Spinal cord (tissue), 10 donors: ENCODE measurements around the gene CERKL. TPM values are rescaled to one million over a fixed set of nuclear protein-coding genes. Genes with fewer than 3 reads are reported as not detected.

Source experiments
- DNase-seq, 6 donors: peaks; one replicate each; pipeline versions ENCODE4 v3.0.0 to v3.0.0-alpha.2; 2013 to 2015; ENCODE audit warnings: low spot score in 6 of 6, low read depth in 4 of 6
- H3K27ac ChIP-seq: one replicate; pipeline ENCODE4 v1.5.1; 2013; ENCODE audit warnings: low read depth, low read length, control low read depth
- H3K27me3 ChIP-seq: one replicate; pipeline ENCODE4 v1.6.1; 2013; ENCODE audit warnings: low read length; ENCODE audit not compliant: control insufficient read depth, insufficient read depth
- H3K36me3 ChIP-seq: one replicate; pipeline ENCODE4 v1.6.1; 2013; ENCODE audit warnings: low read length; ENCODE audit not compliant: control insufficient read depth, insufficient read depth
- H3K4me1 ChIP-seq: one replicate; pipeline ENCODE4 v1.6.1; 2013; ENCODE audit warnings: low read length; ENCODE audit not compliant: control insufficient read depth, insufficient read depth
- H3K4me3 ChIP-seq: one replicate; pipeline ENCODE4 v1.5.1; 2013; ENCODE audit warnings: low read depth, low read length, control low read depth
- H3K9me3 ChIP-seq: one replicate; pipeline ENCODE4 v1.6.1; 2013; ENCODE audit warnings: low read length; ENCODE audit not compliant: control insufficient read depth, insufficient read depth
- WGBS: methylation state at CpG from one replicate; pipeline ENCODE4 v1.1.5; 2013; ENCODE audit warnings: missing lambda C conversion rate; ENCODE audit not compliant: insufficient coverage; 5-methylcytosine and 5-hydroxymethylcytosine counted together
- polyA plus RNA-seq, 2 donors: library from polyadenylated mRNA; unstranded; fragments of 120-200 nt; gene quantifications; one replicate each; pipeline ENCODE4 v1.2.1, GENCODE V29; 2013; ENCODE audit not compliant: insufficient read length in 2 of 2
- total RNA-seq, 2 donors: library from RNA; depleted of rRNA in 1 of 2; stranded (reverse); fragments of 120-200 nt in 1 of 2; fragments of >200 nt in 1 of 2; gene quantifications; one replicate each; pipeline versions ENCODE4 v1.2.3 to v1.2.4, GENCODE V29; 2013 to 2014
- donor health status: healthy.

Gene CERKL
- total and polyA plus RNA-seq, 4 donors = 2.6 to 6.9 (median 5.5) TPM

GRCh38 chr2:181566334-181567032, 90.4 kb downstream of the CERKL start:
- DNase-seq = peak in 2 of 6 donors; percentile 66 to 84
- 41% methylated on average over 4 of the region's 6 CpGs for WGBS
- Histone ChIP-seq H3K4me1 (peaks cover 3% of the 10 kb centered on the region), H3K27ac (no peak overlapping the region), H3K36me3 (no peaks in the 10 kb centered on the region), H3K4me3 (no peak overlapping the region), H3K27me3 (no peaks in the 10 kb centered on the region), H3K9me3 (no peaks in the 10 kb centered on the region)

GRCh38 chr2:181563101-181563692, 93.7 kb downstream of the CERKL start:
- Histone ChIP-seq H3K27me3 (no peaks in the 10 kb centered on the region), H3K9me3 (no peaks in the 10 kb centered on the region), H3K4me3 (no peak overlapping the region), H3K4me1 (peaks cover 3% of the 10 kb centered on the region), H3K27ac (no peak overlapping the region), H3K36me3 (no peaks in the 10 kb centered on the region)
- DNase-seq = no peak
- WGBS = 90% methylated on average over 1 of the region's 1 CpG

DNA sequence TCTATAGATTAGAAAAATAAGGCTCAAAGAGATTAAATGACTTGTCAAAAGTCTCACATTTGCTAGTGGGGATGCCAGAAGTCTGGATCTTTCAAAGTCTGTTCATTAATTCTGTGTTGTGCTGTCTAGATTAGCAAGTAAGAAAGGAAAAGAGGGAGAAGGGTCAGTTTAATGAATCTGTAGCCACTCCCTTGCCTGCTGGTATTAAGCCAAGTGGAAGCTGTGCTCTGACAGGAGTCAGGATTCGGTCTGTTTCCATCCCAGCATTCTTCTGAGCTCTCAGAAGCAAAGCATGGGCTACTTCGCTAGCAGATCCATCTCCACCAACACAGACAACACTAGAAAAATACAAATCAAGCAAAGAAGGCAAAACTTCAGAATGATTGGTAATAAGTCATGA, 98.5 kb downstream of the CERKL start:
- H3K27me3 ChIP-seq = no peaks in the 10 kb centered on the region
- DNase-seq = no peak
- H3K9me3 ChIP-seq = no peaks in the 10 kb centered on the region
- H3K4me3 ChIP-seq = no peak overlapping the region
- no peaks in the 10 kb centered on the region for H3K4me1 ChIP-seq
- no peak overlapping the region for H3K27ac ChIP-seq
- no peaks in the 10 kb centered on the region for H3K36me3 ChIP-seq
- WGBS = no CpG with 5 or more reads among the region's 2 CpGs

DNA sequence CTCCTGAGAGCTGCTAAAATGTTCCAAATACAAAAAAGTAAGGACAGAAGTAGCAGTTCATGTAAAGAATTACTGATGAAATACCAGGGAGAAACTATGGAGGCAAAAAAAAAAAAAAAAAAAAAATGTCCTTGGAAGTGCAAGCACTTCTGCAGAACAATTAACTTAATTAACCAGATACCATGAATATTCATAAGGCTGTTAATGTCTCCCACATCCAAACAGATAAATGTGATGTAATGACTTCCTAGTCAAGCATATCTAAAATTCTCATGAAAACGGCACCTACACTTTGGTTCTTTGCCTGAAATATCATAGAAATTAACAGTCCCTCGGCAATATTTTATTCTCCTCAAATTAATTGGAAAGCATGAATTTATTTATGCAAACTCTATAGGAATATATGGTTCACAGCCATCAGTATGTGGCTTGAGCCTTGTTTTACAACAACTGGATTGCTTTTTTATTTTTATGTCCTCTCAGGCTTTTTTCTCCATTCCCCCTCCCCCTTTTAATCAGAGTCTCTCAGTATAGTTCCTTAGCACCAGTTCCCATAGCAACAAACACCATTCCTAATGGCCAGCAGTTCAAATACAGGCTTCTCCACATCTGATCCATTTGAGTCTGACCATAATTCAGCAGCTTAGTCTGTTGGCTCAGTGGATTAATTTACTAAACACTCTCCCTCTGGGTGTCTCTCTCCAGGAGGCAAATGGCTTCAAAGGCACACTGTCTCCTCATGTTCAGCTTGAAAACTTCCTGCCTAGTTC, 102.7 kb downstream of the CERKL start:
- H3K9me3 ChIP-seq = no peaks in the 10 kb centered on the region
- no peak overlapping the region for H3K27ac ChIP-seq
- H3K4me3 ChIP-seq = no peak overlapping the region
- no peaks in the 10 kb centered on the region for H3K4me1 ChIP-seq
- H3K36me3 ChIP-seq = no peaks in the 10 kb centered on the region
- peak; percentile 22 to 96 (median 52) for DNase-seq
- H3K27me3 ChIP-seq = no peaks in the 10 kb centered on the region
- WGBS = 20% methylated on average over 1 of the region's 2 CpGs

- Histone ChIP-seq H3K4me3 (no peak overlapping the region), H3K9me3 (no peaks in the 10 kb centered on the region), H3K27ac (no peak overlapping the region), H3K4me1 (no peaks in the 10 kb centered on the region), H3K36me3 (no peaks in the 10 kb centered on the region), H3K27me3 (no peaks in the 10 kb centered on the region)
- no peak for DNase-seq
- no CpG with 5 or more reads among the region's 2 CpGs for WGBS
These were observed 103.7 kb downstream of the CERKL start for GRCh38 chr2:181553244-181553643.

GRCh38 chr2:181552808-181553207, 104.1 kb downstream of the CERKL start:
- no peak overlapping the region for H3K27ac ChIP-seq
- H3K27me3 ChIP-seq = no peaks in the 10 kb centered on the region
- H3K4me3 ChIP-seq = no peak overlapping the region
- H3K36me3 ChIP-seq = no peaks in the 10 kb centered on the region
- no peaks in the 10 kb centered on the region for H3K9me3 ChIP-seq
- no peak for DNase-seq
- H3K4me1 ChIP-seq = no peaks in the 10 kb centered on the region
- WGBS = 67% methylated on average over 1 of the region's 1 CpG

DNA sequence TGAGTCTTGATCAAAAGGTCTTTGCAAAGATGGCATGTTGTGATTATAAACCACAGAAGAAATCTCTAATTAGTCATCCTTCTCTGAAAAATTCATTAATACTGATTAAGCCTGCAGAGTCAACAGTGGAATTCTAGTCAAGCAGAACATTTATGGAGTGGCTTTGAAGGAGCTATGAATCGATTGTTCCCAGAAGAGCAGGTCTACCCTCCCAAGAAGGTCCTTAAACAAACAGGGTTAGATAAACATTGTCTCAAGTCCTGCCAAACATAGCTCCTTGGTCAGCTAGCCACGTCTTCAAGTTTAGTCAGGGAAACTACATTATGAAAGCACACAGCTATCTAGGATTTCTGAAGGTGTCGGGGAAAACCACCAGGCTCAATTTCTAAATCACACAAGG, 110.8 kb downstream of the CERKL start:
- H3K27ac ChIP-seq = no peak overlapping the region
- no peak for DNase-seq
- no peaks in the 10 kb centered on the region for H3K4me1 ChIP-seq
- no peaks in the 10 kb centered on the region for H3K27me3 ChIP-seq
- no peak overlapping the region for H3K4me3 ChIP-seq
- 50% methylated on average over 1 of the region's 3 CpGs for WGBS
- H3K36me3 ChIP-seq = no peaks in the 10 kb centered on the region
- H3K9me3 ChIP-seq = no peaks in the 10 kb centered on the region

DNA sequence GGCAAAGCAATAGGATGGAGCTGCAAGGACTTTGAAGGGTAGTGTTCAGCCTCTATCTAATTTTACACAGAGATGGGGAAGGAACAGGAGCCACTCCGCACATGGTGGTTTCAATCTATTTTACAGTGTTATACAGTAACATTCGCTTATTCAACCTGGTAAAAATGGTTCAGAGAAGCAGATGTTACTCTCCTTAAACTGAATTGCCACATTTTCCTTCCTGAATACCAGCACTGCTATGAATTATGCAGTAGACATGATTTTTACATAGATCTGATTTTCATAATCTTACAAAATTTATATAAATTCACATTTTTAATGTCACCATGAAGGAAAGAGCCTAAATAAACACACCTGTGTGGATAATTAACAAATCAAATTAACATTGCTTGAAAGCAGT, 114.7 kb downstream of the CERKL start:
- Histone ChIP-seq H3K36me3 (no peaks in the 10 kb centered on the region), H3K27ac (no peak overlapping the region), H3K4me1 (no peaks in the 10 kb centered on the region), H3K9me3 (no peaks in the 10 kb centered on the region), H3K4me3 (no peak overlapping the region), H3K27me3 (no peaks in the 10 kb centered on the region)
- no peak for DNase-seq
- WGBS = no CpG with 5 or more reads among the region's 2 CpGs

DNA sequence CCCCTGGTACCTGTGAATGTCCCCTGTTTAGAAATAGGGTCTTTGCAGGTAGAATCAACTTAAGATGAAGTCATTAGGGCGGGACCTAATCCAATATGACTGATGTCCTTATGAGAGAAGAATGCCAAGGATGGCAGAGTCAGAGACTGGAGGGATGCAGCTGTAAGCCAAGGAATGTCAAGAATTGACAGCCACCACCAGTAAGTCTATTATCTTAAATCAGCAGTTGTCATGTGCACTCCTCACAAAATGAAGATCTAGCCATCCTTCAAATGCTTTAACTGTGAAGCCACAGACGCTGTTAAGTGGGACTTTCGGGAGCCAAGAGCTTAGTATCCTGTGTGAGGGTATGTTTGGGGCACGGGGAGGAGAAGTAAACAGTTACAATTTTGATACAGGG, 116.5 kb downstream of the CERKL start:
- H3K27me3 ChIP-seq = no peaks in the 10 kb centered on the region
- H3K4me1 ChIP-seq = no peaks in the 10 kb centered on the region
- DNase-seq = no peak
- no peak overlapping the region for H3K4me3 ChIP-seq
- 100% methylated on average over 3 of the region's 4 CpGs for WGBS
- no peaks in the 10 kb centered on the region for H3K36me3 ChIP-seq
- no peak overlapping the region for H3K27ac ChIP-seq
- no peaks in the 10 kb centered on the region for H3K9me3 ChIP-seq
